HG03103 (cell line): Measurements from ENCODE around the gene PIAS1.
"Not testable (repeated sequence)": the region's sequence is repeated elsewhere in the genome, so short reads cannot be mapped to it uniquely, and the experiment has no call there.

Experiments used
- ATAC-seq: cut with Tn5 transposase; IDR thresholded peaks from one replicate; pipeline ENCODE4 v1.9.1; 2021; ENCODE audit warnings: low read depth; ENCODE audit not compliant: unreplicated experiment

Gene PIAS1

DNA sequence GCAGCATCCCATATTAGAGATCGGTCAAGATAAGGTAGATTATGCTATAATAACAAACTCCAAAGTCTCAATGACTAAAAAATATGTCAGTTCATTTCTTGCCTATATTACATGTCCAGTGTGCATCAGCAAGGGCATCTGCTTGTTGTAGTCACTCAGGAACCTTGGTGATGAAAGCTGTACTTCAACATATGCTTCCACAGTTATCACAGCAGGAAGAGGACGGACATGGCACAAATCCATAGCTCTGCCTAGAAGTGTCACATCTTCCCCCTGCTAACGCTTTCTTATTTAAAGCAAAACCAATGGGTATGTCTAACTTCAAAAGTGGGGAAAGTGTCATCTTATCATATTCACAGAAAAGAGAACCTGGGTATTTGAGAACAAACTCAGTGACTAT is 20.0 kb upstream of the PIAS1 start:
- no peak for ATAC-seq

DNA sequence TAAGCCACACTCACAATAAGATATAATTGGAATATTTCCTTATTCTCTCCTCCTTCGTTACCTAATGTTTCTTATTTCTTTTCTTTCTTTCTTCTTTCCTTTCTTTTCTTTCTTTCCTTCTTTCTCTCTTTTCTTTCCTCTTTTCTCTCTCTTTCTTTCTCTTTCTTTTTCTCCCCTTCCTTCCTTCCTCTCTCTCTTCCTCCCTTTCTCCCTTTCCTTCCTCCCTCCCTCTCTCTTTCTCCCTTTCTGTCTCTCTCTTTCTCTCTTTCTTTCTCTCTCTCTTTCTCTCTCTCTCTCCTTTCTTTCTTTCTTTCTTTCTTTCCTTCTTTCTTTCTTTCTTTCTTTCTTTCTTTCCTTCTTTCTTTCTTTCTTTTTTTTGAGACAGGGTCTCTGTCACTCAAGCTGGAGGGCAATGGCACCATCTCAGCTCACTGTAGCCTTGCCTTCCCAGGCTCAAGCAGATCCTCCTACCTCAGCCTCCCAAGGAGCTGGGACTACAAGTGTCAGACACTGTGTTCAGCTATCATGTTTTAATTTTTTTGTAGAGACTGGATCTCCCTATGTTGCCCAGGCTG is 19.3 kb upstream of the PIAS1 start:
- ATAC-seq: no peak

DNA sequence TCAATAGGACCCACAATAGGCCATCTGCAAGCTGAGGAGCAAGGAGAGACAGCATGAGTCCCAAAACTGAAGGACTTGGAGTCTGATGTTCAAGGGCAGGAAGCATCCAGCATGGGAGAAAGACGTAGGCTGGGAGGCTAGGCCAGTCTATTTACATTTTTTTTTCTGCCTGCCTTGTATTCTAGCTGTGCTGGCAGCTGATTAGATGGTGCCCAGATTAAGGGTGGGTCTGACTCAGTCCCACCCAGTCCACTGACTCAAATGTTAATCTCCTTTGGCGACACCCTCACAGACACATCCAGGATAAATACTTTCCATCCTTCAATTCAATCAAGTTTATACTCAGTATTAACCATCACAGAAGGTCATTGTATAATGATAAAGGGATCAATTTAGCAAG is 15.9 kb upstream of the PIAS1 start:
- ATAC-seq: no peak

DNA sequence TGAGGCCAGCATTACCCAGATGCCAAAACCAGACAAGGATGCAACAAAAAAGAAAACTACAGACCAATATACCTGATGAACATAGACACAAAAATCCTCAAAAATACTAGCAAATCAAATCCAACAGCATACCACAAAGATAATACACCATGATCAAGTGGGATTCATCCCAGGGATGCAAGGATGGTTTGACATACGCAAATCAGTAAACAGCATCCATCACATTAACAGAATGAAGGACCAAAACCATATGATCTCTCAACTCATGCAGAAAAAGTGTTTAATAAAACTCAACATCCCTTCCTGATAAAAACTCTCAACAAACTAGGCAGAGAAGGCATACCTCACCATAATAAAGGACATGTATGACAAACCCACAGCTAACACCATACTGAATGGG is 14.0 kb upstream of the PIAS1 start:
- no peak for ATAC-seq

DNA sequence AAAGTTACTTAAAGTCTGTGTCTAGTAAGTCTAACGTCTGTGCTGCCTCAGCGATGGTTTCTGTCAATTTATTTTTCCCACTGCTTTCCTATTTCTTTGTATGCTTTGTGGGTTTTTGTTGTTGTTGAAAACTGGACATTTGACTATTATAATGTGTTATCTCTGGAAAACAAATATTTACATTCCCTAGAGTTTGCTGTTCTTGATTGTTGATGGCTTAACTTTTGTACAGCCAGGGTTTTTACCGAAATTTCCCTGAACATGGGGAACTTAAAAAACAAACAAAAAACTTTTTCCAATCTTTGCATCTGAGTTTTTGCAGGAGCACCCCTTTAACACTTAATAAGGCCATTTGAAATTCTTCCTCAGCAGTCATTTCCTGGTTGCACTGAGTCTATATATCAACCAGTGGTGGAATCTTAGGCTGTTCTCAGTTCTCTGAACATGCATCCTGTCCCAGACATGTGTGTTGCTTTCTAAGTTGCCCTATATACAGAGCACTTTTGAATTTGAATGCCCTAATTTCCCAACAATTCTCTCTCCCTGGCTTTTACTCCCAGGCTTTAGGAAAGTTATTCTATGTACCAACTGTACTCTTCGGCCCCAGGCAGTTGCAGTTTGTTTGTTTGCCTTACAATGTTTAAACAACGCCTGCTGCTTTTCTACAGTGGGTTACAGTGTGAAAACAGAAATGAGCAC is 11.8 kb upstream of the PIAS1 start:
- no peak for ATAC-seq

DNA sequence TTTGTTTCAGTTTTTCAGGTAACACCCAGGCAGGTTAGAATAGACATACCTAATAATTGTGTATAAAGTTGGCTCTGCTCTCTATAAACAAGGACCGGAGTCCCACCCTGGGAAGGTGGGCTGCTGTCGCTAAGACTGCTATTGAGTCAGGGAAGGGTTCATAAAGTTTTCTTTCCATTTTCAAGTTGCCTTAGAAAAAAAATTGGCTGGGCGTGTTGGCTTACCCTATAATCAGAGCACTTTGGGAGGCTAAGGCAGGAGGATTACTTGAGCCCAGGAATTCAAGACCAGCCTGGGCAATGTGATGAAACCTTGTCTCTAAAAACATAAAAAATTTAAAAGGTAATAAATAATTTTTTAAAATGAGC is 11.3 kb upstream of the PIAS1 start:
- ATAC-seq: no peak

DNA sequence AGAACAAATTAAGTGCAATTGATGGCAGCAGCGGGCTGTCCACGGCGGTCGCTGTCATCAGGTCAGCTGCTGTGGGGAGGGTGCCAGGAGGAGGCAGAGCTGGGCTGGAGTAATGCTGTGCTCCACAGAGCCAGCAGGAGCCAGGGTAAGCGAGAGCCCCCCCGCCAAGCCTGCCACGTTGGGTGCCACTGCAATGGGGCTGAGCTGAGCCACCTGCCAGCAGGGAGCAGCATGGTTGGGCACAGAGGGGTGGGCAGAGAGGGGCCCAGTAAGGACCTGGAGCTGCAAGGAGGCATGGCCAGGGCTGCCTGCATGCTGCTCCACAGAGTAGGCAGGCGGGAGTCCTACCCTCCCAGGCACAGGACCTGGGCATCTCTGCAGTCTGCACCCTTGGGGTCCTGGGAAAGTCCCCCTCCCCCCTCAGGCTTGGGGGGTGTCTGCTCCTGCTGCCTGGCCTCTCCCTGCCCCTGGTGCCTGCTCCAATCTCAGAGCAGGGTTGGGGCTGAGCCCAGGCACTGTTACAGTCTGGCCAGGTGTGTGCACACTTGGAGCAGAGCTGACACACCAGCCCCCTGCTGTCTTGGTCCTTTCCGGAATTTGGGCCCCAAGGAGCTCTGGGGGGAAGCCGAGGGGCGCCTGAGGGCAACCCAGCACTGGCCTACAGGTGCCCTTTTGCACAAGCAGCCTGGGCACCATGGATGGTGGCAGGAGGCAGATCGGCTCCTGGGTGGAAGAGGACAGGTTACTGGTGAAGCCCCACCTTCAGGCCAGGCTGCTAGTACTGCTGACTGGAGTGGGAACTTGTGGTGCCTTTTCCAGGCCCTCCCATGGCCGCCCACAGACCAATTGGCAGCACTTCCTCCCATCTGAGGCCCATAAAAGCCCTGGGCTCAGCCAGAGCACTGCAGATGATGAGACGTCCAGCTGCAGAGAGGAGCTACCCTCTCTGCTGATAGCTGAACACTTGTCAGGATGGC is 8.5 kb upstream of the PIAS1 start:
- ATAC-seq: no peak

DNA sequence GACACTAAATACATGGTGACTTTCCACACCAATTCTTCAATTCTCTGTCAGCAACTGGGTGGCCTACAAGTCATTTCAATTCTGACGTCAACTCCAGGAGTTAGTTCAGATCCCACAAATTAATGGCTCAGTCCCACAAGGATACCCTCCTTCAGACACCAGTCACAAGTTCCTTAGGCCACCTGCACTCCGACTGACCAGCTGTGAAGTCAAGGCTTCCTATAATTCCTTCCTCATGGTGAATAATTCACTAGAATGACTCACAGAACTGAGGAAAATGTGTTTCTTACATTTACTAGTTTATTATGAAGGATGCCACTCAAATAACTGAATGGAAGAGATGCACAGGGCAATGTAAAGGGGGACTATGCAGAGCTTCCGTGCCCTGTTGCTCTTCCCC is 6.3 kb upstream of the PIAS1 start:
- ATAC-seq: no peak

DNA sequence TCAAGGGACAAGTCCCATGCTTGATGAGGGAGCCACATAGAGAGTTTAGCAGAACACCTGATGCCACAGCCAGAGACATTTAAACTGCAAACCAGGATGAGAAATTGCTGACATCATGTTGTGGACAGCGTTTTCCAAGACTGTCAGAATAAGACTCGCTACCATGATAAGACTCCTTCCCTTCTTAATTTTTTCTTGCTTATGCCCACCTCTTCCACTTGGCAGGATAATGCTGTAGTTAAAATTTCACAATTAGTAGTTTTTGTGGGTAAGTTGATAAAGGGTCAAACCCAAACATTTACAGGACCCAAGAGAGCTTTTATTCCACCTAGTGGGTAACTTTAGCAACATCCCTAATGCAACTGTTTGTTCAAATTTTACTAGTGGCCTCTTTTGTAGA is 3.0 kb upstream of the PIAS1 start:
- ATAC-seq: no peak

DNA sequence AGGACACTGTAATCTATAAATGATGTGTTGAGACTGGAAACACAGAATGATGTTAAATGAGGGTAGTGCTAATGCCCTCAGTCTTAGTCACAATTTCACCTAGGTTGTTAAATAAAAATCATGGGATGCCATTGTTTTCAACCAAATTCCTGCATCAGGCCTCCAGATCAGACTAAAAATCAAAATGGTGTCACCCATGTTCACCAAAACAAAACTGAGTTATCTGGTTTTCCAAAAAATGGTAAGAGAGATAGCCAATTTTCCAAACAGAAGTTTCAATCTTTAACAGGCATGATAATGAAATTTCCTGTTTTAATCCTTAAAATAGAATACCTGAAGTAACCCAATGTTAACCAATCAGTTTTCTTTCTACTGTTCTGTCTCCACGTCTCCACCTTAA is 2.2 kb upstream of the PIAS1 start:
- ATAC-seq: no peak

DNA sequence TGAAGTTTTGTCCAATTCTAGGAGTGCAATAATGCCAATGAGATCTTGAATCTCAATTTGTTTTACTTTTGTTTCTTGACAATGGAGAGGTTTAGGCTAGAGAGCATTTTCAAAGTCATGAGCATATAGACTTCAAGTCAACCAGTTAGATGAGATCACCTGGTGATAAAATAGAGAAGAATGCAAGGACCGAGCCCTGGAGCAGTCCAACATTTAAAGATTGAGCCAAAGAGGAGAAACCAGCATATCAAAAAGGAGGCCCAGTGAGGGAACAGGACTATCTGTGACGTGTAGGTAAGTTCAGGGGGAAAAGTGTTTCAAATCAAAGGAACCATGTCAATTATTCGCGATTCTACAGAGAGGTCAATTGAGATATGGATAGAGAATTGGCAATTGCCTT is 1.7 kb upstream of the PIAS1 start:
- no peak for ATAC-seq

DNA sequence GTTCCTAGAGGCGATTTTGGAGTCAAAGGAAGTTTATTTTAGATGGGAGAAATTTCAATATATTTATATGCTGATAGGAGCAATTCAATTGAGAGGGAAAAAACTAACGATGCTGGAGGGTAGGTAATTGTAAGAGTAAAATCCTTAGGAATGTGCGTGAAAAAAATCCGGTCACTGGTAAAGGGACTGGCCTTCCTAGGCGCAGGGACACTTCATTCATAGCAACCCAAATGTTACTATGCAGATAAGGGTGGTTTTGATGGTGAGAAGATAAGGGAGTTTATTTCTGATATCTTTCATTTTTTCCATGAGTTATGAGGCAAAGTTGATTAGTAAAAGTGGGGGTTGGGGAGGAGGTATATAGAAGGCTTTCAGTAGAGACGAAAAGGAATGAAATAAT is 1.1 kb upstream of the PIAS1 start:
- ATAC-seq: no peak

DNA sequence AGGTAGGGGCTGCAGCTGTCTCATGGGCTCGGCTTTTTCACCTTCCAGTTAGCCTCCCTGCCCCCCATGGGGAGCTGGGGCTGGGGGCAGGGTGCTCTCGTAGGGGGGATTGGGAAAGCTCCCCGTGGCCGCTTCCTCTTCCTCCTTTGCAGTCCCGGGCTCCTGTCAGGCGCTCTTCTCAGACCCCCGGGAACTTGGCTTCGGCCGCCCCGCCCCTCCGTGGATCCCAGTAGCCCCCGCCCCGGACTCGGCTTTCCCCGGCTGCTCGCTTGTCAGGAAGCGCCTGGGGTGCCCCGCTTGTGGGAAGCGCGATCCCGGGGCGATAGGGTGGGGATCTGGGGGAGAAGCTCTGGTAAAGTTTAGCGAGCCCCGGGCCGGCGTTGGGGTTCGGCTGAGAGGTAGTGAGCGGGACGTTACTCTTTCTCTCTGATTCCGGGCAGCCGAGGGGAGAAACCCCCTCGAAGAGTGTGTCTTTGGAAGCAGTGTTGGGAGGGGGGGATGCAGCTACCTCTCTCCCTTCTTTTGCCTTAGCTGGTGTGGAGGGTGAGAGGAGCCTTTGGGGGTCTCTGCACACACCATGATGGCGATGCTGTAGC is 611 bp downstream of the PIAS1 start:
- peak; percentile 19 for ATAC-seq

DNA sequence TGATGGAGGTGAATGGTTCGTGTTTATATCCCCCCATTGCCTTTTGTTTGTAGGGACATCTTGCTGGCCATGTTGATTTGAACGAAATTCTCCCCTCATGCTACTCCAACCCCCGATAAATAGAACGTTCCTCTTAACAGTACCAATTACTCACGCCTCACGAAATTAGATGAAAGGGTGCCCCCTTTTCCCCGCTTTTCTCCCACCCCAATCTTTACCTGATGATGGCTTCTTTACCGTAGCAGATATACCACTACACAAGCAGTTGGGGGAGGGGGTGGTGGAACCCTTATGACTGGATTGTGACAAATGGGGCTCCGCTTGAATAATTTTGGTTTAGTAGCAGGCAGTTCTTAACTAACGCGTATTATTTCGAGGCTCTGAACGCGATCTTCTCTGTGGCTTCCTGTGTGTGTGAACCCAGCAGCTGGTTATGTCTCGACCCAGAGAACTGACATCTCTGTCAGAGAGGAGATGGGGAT is 1.1 kb downstream of the PIAS1 start:
- ATAC-seq: peak; percentile 39

DNA sequence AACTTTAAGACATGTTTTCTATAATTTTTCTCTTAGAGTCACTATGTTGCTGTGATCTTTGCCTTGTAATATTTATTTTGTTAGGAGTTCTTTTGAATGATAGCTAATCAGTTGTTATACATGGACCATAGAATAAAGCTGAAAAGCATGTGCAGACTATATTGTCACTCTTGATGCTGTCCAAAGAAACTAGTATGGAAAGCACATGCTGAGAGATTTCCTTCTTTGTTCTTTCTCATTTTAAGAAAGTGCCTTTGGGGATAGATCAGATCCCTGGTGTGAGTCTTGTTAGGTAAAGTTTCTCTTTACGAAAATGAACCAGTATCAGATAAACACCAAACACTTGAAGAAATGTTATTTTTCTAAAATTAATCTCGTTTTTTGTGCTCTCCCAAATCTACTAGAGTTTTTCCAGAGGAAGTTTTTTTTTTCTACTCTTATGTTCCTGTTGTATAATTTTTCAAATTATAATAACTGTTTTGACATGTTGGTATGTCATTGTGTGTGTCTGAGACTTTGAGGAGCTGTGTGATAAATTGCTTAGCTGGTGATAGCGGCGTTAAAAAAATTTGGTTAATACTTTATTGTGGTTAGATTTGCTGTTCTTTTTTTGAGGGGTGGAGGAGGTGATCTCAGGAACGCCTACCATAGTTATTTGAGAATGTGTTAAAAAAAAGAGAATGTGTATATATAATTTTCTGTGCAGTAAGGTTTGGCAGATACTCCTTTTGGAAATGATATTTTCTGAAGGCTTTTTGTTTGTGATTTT is 2.2 kb downstream of the PIAS1 start:
- ATAC-seq: no peak

DNA sequence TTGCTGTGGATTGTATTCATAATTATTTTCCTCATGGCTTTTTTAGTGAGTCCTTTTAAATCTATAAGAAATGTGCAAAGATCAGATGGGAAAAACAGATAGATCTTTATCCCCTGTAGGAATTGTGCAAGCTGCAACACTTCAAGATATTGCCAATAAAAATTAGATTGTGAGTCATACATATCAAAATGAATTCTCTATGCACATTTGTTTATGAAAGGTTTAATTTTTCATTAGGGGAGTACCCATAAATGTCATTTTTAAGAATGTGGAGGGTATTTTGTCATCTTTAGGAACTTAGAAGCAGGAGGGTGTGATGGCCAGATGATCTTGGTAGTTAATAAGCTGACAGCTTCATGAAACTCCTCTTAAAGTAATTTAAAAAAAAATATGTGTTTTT is 2.9 kb downstream of the PIAS1 start:
- no peak for ATAC-seq

DNA sequence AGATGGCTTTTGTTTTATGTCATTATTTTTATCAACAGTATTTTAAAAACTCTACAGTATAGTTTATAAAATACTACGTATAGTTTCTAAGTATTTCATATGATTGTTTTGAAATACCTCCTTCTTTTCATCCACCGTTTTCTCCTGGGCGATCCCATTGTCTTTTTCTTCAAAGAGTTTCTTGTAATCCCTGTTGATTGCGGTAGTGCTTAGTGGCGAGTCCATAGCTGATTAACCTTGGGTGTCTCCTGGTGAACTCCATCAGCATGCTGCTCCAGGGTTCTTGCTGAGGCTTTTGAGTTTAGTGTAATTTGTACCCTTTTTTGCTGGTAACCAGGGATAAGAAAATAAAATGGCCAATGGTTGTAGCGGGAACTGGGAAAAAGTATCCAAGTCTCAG is 3.6 kb downstream of the PIAS1 start:
- no peak for ATAC-seq

DNA sequence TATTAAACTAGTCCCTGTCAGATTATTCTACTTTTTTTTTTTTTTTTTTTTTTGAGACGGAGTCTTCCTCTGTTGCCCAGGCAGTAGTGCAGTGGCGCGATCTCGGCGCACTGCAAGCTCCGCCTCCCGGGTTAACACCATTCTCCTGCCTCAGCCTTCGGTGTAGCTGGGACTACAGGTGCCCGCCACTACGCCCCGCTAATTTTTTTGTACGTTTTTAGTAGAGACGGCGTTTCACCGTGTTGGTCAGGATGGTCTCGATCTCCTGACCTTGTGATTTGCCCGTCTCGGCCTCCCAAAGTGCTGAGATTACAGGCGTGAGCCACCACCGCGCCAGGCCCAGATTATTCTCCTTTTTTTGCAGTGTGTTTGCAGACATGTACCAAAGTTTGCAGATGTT is 4.9 kb downstream of the PIAS1 start:
- ATAC-seq: not testable (repeated sequence)

DNA sequence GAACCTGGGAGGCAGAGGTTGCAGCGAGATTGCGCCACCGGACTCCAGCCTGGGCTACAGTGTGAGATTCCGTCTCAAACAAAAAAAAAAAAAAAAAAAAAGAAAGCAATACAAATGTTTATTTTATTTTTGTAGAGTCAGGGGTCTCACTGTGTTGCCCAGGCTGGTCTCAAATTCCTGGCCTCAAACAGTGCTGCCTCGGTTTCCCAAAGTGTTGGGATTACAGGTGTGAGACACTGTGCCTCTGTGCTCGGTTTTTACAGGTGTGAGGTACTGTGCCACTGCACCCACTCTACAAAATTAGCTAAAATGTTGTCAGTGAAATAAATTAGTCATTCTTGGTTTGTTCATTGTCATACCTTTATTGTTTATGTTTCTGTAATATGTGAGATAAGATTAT is 5.5 kb downstream of the PIAS1 start:
- no peak for ATAC-seq

DNA sequence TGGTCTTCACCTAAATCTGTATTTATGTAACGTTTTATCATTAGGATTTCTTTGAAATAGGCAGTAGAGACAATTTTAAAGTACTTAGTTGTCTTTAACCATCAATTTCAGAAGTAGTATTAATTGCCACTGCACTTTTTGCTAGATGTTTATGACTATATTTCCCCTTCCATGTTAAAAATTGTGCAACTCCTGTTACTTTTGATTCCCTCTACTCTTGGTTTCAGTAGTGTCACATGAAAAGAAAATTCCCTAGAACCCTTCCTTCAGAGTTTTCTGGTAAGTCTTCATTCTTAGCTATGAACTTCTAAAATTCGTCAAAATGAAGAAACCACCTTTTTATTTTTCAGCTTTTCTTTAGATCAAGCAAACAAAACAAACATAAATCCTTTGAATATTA is 7.1 kb downstream of the PIAS1 start:
- no peak for ATAC-seq
